GM15510 (cell line): ENCODE measurements around the gene PHACTR3.

Source experiments
- POLR2A ChIP-seq: IDR thresholded peaks from 3 replicates; pipeline ENCODE4 v1.6.1; 2011; ENCODE audit warnings: borderline replicate concordance; ENCODE audit not compliant: insufficient read length; ENCODE audit errors: extremely low read depth

Gene PHACTR3

DNA sequence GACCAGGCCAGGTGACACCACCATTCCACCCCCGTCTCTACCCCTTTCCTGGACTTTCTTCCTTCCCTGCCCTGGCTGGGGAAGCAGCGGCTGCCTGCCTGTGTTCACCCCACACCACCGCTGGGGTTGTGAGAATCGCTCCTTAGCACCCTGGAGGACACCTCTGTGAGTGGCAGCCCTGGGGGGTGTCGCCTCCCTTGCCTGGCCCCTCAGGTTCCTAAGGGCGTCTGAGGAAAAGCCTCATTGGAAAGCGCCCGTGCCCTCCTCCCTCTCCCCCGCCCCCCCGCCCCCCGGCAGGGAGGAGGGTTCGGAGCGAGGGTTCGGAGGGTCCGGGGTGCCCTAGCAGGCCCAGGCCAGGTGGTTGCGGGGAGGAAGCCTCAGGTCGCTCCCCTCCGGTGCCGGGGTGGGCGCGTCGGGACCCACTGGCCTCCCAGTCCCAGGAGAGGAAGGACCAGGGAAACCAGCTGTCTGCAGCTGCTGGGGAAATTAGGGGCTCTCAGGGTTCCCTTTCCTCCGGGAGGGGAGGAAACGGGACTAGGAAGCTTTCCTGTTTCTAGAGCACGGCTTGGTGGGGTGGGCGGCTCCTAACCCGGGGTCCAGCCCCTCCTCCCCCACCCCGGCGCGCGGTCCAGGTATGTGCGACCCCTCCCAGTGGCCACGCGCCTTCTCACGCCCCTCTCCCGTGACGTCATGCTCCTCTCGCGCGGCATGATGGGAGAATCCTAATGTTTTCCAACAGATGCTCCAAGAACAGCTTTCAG lies at the start of gene PHACTR3:
Gene PHACTR3 (plus strand): TSS at position 760 of the 761 bp plus-strand sequence. CDS start 475 bp downstream, outside the sequence.
- no peak for TF ChIP-seq POLR2A

DNA sequence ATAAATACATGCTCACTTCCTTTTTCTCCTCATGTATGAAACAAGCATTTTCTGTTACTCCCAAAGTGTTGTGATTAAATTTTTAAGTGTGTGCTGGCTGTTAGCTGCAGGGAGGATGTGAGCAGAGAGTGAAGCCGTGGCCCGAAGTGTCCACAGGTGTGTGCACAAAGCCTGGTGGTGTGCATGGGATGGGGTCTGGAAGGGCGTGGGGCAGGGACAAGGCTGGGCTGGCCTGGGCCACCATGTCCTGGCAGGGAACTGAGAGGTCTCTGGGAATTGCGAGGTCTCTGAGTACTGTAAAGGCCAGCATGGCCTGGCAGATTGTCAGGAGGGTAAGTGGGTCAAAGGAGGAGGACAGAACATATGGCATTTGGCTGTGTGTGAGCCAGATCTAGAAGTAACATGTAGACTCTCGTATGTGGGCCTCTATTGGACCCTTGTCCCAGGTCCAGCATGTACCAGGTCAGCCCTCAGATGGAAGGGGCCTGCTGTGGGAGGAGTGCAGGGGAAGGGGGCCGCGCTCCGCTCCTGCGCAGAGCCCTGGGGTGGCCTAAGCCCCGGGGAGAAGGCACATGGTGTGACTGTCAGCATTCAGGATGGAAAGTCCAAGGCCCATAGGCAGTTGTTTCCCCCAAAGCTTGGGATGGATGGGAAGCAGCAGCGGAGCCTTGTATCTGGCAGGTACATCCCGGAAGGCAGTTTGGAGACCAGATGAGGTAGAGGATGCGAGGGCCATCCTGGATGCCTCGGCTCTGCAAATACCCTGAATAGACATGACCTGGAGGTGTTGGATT lies 45.1 kb upstream of the PHACTR3 start:
- TF ChIP-seq POLR2A = no peak

DNA sequence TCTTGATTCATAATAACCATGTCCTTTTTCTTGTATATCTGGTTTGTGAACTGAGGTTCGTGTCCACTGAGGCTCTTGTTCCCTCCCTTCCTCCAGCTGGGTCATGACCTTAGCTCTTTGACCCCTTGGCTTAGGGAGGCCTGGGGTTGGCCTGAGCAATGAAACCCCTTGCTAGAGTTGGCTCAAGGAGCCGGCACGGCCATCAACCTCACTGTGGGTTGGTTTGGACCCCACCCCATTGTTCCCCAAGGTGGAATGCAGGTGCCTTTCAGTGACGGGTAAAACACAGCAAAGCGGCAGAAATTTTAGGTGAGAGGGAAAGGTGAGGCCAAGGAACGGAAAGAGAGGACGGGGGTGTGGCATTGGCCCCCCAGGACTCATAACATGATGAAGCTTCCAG lies 44.5 kb upstream of the PHACTR3 start:
- no peak for TF ChIP-seq POLR2A

- TF ChIP-seq POLR2A = no peak
These were observed 43.6 kb upstream of the PHACTR3 start for GRCh38 chr20:59560588-59561227.

DNA sequence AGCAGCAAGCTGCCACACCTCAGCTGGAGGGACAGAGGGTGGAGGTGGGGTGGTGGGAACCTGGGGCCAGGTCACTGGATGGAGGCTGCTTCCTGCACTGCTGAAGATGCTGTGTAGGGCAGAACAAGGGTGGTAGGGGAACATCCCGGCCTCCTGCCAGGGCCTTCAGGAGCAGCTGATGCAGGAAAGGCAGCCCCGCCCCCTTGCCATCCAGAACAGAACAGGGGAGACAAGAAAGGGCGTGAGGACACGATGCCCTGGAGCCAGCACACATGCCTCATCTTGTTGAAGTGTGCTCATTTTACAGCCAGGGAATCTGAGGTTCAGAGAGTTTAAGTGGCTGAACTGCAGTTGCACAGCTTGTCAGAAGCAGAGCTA lies 43.1 kb upstream of the PHACTR3 start:
- no peak for TF ChIP-seq POLR2A

DNA sequence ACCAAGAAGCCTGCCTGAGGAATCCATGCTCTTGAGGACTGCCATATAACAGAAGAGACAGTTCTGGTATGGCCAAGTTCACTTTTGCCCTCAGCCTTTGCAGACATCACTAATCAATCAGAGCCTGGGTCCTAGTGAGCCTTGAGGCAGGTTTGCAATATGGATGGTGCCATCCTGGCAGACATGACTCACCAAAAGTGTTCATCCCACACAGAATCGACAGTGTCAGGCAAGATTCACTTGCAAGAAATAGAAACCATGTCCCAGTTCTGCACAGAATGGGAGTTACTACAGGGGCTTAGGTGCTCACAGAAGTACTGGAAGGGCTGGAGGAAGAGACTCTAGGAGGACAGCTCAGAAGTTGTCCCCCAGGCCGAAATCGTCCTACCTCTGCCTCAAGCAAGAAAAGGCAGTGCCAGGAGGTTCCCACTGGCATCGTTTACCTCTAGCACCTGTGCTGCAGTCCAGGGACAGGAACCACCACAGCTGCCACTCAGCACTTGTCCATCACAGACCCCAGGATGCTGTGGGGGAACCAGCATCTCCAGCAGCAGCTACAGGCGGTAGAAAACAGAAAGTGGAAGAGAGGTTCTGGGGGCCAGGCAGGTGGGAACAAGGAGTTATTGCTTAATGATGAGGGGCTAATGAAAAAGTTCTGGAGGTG lies 42.6 kb upstream of the PHACTR3 start:
- no peak for TF ChIP-seq POLR2A

DNA sequence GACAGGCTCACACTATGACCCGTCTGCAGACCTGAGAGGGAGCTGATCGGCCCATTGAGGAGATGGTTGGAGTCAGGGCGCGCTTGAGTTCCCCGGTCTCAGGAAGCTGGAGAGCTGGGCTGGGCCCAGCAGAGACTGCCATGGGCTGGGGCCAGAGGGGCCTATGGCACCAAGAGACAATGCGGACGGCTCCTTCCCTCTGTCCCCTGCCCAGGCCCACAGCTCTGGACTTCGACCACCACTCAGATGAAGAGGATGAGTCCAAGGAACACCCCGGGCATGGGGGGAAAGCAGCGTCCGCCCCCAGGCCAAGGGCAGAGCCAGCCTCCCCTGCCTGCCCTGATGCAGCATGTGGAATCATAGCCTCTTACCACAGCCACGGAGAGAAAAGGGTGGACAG lies 40.2 kb upstream of the PHACTR3 start:
- TF ChIP-seq POLR2A = no peak

DNA sequence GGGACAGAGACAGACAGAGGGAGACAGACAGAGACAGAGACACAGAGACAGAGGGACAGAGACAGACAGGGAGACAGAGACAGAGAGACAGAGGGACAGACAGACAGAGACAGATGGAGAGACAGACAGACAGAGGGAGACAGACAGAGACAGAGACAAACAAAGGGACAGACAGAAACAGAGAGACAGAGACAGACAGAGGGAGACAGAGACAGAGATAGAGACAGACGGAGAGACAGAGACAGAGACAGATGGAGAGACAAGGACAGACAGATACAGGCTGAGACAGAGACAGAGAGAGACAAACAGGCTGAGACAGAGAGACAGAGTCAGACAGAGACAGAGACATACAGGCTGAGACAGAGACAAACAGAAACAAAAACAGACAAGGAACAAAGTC lies 39.4 kb upstream of the PHACTR3 start:
- TF ChIP-seq POLR2A = no peak

DNA sequence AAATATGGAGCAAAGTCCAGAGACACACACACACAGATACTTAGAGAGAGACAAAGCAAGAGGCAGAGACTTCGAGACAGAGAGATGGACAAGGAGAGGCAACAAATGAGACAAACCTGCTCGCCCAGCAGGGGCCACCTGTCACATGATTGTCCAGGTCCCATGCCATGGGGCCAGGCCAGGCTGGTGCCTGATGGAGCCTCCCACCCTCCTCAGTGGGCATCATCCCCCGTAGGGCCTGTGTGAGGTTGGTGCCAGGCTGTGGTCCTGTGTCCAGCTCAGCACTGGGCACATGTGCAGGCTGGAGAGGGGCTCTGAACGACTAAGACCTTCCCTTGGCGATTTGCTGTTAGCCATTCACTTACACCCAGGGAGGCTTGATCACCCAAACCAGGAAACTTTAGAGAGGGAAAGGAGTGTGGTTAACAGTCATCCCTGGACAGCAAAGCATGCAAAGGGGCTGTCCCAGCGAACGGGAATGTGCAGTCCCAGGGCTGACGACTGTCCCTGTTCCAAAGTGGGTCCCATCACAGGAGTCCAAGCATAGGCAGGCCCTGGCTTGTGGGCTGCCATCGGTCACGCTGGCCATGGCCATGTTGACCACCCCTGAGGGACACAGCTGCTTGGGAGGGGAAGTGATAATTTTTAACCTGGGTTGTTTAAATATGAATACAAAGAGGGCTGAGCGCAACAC lies 38.4 kb upstream of the PHACTR3 start:
- TF ChIP-seq POLR2A = no peak

DNA sequence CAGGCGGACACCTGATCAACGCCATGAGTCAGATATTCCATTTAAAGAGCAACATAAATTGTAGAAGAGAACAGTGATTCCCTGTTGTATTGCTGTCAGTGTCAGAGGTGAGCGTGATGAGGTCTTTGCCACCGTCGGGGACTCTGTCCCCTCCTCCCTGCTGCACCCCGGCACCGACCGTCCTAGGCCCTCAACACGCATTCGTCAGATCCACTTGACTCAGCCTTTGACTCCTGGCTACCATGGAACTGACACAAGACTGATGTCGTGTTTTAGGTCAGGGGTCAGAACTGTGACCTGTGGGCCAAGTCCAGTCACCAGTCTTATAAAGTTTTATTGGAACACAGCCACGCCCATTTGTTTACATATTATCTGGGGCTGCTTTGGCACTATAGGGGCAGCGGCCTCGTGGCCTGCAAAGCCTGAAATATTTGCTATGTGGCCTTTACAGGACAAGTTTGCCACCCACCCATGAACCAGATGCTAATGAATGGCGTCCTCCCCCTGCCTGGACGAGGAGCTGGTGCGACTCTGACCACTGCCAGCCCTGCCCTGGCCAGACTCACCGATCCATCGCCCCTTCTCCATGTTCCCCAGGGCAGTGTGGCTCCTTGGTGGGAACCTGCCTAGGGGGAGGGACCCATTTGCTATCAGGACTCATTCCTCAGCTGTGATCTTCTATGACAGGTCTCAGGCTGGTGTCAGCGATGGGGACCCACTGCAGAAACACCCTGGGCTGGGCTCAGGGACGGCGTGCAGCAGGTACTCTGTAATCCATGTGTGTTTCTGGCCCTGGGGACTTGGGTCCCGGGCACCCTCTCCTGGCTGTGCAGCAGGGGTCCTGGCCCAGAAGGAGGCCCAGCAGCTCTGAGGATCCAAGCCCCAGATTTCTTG lies 37.5 kb upstream of the PHACTR3 start:
- TF ChIP-seq POLR2A = no peak

GRCh38 chr20:59567585-59568508 lies 36.5 kb upstream of the PHACTR3 start:
- no peak for TF ChIP-seq POLR2A

- no peak for TF ChIP-seq POLR2A
These were observed 35.8 kb upstream of the PHACTR3 start for GRCh38 chr20:59568509-59569024.

DNA sequence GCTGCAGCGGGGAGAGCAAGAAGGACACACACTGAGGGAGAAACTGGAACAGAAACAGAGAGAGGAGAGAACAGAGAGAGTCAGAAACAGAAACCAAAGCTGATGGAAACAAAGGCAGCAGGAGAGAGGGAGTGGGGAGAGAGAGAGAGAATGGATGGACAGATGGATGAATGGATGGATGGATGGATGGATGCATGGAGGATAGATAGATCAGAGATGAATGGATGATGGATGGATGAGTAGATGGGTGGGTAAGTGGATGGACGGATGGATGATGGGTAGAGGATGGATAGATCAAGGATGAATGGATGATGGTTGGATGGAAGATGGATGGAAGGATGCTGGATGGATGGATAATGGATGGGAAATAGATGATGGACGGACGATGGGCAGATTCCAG lies 35.0 kb upstream of the PHACTR3 start:
- no peak for TF ChIP-seq POLR2A

GRCh38 chr20:59571151-59571550 lies 33.2 kb upstream of the PHACTR3 start:
- no peak for TF ChIP-seq POLR2A
